ENCODE measurements around the gene VWA1.

DNA sequence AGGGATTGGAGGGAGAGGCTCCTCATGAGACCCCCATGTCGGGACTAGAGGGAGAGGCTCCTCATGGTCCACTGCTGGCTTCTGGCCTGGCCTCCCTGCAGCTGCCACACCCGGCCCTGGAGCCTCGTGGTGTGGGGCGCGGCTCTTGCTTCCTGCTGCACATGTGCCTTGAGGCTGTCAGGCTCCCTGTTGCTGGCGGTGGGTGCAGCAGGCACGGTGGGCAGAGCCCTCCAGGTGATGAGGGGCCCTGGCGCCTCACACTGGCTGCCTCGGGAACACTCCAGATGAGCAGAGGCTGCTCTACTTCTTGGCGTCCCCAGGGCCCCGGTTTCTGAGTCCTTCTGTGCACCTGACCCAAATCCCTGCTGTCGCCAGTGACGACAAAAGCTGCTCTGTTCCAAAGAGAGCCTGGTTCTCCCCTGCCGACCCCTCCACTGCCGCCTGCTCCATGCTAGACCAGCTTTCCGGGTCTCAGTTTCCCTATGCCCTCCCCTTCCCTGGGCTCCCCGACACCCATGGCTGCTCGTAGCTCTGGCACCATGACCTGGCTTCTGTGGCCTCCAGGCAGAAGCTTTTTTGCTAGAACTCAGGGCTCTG lies 26.3 kb downstream of the VWA1 start:
- TF ChIP-seq EP300 (IDR thresholded peaks at IDR 0.05; ENCODE audit: low read depth) (no peak), POLR2AphosphoS5 (IDR thresholded peaks at IDR 0.05) (no peak), POLR2A (IDR thresholded peaks at IDR 0.05) (no peak)
- TF ChIP-seq, protein P1, sequence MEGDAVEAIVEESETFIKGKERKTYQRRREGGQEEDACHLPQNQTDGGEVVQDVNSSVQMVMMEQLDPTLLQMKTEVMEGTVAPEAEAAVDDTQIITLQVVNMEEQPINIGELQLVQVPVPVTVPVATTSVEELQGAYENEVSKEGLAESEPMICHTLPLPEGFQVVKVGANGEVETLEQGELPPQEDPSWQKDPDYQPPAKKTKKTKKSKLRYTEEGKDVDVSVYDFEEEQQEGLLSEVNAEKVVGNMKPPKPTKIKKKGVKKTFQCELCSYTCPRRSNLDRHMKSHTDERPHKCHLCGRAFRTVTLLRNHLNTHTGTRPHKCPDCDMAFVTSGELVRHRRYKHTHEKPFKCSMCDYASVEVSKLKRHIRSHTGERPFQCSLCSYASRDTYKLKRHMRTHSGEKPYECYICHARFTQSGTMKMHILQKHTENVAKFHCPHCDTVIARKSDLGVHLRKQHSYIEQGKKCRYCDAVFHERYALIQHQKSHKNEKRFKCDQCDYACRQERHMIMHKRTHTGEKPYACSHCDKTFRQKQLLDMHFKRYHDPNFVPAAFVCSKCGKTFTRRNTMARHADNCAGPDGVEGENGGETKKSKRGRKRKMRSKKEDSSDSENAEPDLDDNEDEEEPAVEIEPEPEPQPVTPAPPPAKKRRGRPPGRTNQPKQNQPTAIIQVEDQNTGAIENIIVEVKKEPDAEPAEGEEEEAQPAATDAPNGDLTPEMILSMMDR (IDR thresholded peaks at IDR 0.05) = no peak
